C4-2B (cell line): ENCODE data around the gene NOC2L.
A peak's percentile ranks its signal among the peaks of the same experiment; 100 is the strongest.

Experiments
- ZFX ChIP-seq: fragments of 450-650 bp; IDR thresholded peaks from 2 replicates; pipeline ENCODE4 v1.6.1; 2017
- TF ChIP-seq, protein P1 (sequence below): fragments of 450-650 bp; conservative IDR thresholded peaks from 2 replicates; pipeline ENCODE4 v1.5.1; 2017; ENCODE audit warnings: mild to moderate bottlenecking

DNA sequence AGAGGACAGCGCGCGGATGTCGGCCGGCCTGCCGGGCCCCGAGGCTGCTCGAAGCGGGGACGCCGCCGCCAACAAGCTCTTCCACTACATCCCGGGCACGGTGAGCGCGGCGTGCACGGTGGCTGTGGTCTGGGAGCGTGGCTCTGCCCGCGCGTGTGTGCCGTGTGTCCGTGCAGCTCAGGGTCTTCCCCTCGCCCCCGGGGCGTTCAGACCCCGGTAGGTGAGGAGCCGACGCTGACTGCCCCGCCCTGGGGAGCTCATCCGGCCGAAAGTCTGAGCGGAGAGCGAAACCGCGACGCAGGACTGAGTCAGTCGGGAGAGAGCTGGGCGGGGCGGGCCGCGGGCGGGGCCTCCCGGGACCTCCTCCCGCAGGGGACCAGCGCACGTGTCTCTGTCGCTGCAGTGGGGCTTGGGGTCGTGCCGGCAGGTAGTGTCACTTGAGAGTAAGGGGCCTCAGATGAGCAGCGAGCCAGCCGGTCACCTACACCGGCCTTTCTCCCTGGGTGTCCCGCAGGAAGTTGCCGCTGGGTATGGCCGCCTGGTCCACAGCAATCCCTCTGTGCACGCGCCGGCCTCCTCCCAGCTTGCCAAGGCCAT is 7.7 kb upstream of the NOC2L start:
- TF ChIP-seq, protein P1, sequence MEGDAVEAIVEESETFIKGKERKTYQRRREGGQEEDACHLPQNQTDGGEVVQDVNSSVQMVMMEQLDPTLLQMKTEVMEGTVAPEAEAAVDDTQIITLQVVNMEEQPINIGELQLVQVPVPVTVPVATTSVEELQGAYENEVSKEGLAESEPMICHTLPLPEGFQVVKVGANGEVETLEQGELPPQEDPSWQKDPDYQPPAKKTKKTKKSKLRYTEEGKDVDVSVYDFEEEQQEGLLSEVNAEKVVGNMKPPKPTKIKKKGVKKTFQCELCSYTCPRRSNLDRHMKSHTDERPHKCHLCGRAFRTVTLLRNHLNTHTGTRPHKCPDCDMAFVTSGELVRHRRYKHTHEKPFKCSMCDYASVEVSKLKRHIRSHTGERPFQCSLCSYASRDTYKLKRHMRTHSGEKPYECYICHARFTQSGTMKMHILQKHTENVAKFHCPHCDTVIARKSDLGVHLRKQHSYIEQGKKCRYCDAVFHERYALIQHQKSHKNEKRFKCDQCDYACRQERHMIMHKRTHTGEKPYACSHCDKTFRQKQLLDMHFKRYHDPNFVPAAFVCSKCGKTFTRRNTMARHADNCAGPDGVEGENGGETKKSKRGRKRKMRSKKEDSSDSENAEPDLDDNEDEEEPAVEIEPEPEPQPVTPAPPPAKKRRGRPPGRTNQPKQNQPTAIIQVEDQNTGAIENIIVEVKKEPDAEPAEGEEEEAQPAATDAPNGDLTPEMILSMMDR, result no peak
- TF ChIP-seq ZFX, result 0 out of 2 replicates have a peak, but pooled peaks have one; percentile 37
